HG03565 (cell line): ENCODE measurements around the gene PML.
"Not testable (repeated sequence)": the region's sequence is repeated elsewhere in the genome, so short reads cannot be mapped to it uniquely, and the experiment has no call there.

Experiments
- ATAC-seq: cut with Tn5 transposase; IDR thresholded peaks from one replicate; pipeline ENCODE4 v1.9.1; 2021; ENCODE audit warnings: mild to moderate bottlenecking, moderate library complexity; ENCODE audit not compliant: unreplicated experiment

PML gene

DNA sequence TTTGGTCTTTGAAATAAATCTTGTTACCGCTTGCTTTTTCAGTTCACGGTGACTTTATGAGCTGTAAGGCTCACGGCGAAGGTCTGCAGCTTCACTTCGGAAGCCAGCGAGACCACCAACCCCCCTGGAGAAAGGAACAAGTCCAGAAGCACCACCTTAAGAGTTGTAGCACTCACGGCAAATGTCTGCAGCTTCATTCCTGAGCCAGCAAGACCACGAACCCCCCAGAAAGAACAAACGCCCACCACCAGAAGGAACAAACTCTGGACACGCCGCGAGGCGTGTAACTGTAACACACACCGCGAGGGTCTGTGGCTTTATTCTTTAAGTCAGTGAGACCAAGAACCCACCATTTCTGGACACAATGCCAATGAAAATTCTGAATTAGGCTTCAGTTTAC lies 59.0 kb downstream of the PML start:
- ATAC-seq = no peak

DNA sequence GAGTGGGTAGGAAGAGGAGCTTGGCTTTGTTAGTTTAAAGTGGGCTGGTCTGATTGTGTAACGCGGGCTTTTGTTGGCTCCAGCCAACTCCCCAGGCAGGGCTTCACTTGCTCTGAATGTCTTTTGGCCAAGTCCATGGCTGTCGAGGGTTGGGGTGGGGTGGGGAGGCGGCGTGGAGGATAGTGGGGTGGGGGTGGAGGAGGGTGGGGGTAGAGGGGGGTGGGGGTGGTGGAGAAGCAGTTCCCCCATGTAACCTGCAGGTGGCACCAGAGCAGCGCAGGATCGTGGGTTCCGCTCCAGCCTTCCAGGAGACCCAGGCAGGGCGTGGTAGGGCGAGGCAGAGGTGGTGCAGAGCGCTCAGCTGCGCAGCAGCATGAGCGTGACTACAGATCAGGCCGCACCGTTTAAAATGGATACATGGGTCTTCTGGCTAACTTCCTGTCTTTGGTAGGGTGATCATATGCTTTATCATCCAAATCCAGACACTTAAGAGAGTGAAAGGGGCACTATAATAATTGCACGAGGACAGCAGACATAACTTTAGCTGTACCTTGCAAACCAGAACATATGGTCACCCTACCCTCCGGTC lies 59.5 kb downstream of the PML start:
- ATAC-seq = no peak

DNA sequence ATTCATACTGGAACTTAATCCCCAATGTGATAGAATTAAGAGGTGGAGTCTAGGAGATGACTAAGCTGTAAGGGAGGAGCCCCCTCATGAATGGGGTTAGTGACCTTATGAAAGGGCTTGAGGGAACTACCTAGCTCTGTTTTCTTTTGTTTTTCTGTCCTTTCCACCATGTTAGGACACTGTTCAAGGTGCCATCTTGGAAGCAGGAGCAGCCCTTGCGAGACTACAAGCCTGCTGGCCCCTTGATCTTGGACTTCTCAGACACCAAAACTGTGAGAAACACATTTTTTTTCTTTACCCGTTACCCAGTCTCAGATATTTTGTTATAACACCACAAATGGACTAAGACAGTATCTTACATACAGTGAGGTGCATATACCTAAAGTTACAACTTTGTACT lies 61.3 kb downstream of the PML start:
- no peak for ATAC-seq

DNA sequence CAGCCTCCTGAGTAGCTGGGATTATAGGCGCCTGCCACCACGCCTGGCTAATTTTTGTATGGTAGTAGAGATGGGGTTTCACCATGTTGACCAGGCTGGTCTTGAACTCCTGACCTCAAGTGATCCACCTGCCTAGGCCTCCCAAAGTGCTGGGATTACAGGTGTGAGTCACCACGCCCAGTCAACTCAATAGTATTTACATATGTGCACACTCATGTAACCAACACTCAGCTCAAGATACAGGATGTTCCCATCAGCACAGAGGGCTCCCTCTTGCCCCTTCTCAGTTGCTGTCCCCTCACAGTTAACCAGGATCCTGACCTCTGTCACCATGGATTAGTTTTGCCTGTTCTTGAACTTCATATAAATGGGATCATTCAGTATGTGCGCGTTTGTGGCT lies 61.8 kb downstream of the PML start:
- not testable (repeated sequence) for ATAC-seq

DNA sequence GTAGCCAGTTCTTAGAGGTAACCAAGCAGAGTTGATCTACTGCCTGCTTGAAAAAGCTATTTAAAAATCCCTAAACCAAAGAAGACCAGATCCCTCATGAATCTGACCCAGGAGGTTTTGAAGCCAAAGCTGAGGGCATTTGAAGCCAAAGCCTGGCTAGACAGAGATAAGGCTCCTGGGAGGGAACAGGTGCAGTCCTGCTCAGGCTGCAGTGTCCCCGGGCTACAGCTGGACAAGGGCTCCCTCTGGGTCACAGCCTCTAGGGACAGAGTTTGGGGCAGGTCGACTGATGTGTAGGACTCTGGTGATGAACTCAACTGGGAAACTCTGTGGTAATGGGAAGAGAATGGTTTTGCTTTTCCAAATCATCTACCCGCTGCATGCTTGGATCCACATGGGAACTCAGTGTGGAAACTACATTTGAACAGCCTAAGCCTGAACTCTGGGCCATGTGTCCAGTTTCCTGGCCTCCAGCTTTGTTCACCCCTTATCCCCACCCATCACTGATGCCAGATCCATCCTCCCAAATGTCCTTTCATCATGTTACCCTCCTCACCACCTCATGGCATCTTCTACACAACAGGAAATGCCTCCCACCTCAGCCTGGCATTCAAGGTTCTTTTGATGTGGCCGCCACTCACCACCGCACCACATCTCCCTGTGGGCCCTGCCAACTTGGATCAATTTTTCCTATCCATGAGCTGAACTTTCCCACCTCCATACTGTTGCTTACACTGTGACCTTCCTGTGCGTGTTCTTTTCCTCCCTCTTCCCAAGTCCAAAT lies 64.7 kb downstream of the PML start:
- ATAC-seq = not testable (repeated sequence)

DNA sequence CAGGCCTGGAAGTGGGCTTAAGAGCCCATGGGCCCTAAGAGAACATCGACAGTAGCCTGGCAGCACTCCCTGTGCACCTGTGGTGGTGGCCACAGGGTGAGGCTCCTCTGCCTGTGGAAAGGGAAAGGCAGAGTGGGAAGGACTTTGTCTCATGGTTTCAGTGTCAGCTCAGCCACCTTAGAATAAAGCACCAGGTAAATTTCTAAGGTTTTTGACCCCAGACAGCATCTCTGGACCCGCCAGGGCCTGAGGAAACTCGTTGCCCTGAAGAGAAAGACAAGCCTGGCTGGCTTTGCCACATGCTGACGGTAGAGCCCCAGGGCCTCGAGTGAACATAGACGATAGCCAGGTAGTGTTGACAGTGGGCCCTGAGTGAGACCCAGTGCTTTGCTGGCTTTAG lies 65.7 kb downstream of the PML start:
- no peak for ATAC-seq

DNA sequence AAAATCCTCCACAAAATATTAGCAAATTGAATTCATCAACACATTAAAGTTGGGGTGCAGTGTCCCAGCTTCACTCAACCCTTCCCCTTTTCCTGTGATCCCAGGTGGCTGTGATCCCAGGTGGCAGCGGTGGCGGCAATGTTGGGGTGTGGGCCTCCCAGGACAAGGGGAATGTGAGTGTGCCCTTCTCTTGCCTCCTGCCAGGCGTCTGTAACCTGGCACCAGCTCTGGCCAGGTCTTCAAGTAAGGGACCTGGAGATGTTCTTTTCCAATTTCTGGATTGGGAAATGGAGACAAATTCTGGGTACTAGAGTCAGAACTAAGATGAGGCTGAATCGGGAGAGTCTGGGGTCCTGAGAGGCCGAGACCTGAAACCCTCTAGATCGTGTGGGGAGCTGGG lies 67.7 kb downstream of the PML start:
- ATAC-seq = no peak

DNA sequence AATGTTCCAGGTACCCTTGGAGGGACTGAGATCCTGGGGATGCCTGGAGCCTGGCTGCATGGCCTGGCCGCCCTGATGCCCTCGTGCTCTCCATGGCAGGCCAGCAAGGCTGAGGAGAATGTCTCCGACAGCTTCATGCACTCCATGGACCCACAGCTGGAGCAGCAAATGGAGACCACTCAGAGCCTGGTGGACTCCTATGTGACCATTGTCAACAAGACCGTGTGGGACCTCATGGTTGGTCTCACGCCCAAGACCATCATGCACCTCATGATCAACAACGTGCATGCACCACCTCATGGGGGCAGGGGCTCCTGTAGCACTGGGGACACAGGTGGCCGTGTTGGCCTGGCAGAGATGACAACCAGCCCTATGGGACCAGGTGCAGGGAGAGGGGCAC lies 68.2 kb downstream of the PML start:
- ATAC-seq = no peak

DNA sequence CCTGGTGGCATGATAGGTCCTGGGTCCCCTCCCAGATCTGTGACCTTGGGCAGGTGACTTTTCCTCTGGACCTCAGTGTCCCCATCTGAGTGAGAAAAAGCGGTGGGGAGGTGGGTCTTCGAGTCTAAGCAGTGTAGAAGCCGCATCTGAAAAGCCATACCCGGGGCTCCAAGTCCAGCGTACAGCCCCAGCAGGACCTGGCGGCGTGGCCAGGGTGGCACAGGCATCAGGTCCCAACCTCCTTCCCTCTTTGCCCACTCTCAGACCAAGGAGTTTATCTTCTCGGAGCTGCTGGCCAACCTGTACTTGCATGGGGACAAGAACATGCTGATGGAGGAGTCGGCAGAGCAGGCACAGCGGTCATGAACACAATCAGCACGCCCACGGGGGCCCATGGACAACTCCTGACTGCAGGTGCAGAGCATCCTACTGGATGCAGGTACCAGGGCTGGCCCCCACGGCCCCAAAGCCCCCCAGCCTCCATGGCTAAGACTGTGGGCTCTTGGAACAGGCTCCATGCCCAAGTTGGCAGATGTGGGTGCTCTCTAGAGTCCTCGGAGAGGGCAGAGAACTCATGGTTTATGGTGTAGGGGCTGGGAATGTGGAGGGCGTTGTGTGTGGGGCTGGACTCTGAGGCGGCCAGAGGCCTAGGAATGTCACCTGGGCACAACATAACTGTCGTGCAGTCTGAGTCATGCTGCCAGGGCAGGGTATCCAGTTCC lies 69.1 kb downstream of the PML start:
- ATAC-seq = not testable (repeated sequence)

DNA sequence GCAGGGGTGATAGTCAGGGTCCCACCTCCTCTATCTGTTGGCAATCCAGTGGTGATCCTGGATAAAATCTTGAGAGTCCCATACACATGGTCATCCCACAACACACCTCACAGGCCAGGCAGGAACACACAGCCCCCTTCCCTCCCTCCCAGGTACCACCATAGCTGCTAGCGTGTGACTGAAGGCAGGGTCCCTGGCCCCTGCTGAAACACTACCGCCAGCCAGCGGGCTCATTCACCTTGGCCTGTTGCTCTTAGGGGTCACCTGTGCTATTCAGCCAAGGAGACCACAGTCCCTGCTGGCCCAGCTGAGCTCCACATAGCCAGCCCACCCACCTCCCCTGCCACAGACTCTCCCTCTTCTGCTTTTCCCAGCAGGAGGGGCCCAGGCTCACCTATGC lies 69.7 kb downstream of the PML start:
- not testable (repeated sequence) for ATAC-seq

DNA sequence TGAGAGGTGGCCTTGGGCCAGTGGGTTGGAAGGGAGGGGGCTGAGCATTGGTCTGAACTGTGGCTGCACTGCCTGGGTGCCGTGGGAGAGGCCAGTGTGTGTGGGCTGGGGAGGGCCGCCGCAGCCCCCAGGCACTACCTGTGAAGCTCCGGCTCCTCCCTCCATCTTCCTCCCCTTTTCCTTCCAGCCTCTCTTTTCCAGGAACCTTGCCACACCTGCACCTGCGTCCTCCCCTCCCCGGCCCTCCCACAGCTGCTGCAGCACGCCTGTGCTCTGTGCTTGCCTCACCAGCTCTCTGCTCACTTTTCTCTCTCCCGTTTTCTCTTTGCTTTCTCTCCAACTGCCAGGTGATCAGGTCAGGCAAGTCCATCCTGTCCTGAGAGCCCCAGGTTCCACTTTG lies 70.3 kb downstream of the PML start:
- not testable (repeated sequence) for ATAC-seq

DNA sequence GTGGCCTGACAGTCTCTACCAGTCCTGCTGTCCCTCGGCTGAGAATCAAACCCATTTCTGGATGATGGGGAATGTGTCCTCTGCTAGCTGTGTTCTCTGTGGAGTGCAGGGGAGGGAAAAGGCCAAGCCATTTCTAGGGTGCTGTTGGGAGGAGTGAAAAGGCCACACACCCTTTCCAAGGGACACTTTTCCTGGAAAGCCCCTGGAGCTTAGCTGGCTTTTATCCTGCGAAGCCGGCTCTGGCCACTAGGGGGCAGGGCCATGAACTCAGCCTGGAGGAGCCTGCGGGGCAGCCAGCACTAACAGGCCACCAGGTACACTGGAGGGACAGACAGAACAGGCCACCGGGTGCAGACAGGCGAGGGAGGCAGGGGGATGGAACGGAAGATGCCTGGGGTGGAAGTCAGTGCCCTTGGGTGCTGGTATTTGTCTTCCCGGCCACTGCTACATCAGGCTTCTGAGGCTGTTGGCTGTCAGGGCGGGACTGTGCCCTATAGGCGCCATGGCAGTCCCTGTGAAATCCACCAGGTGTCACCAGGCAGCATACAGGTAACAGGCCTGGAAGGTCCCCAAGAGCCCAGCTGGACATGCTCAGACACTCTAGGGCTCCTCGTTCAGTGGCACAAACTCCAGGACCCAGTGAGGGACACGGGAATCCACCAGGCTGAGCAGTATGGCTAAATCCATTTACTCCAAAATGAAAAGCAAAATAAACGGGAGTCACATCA lies 71.3 kb downstream of the PML start:
- ATAC-seq = not testable (repeated sequence)

DNA sequence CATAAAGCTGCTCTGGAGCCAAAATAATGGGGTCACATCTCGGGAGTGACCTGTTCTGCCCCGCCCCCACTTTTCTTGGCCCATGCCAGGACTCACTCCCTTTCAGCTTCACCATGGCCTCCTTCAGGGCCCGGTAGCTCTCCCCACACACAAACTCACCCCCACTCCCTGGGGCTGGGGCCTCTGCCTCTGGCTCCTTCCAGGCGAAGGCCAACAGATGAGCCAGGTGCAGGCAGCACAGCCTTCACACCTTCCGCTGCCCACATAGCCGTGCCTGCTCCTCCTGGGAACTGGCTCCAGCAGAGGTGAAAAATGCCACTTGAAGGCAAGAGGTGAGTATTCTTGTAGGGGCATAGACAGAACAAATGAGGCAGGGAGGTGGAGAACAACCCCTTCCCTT lies 77.1 kb downstream of the PML start:
- not testable (repeated sequence) for ATAC-seq

DNA sequence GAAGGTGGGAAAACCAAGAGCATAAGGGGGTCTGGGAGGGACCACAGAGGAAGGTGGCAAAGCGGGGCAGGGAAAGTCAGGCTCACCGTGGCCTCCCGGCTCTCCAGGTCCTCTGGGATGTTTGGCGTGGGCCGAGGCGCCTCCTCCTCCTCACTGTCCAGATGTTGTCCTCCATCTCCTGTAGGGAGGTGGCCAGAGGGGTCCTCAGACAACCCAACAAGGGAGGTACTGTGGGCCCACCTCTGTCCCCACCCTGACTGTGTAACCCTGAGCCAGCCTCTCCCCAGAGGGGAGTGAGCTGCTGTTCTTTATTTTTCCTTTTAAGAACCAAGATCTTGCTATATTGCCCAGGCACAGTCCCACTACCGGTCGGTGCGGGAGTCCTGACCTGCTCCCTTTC lies 77.6 kb downstream of the PML start:
- not testable (repeated sequence) for ATAC-seq

DNA sequence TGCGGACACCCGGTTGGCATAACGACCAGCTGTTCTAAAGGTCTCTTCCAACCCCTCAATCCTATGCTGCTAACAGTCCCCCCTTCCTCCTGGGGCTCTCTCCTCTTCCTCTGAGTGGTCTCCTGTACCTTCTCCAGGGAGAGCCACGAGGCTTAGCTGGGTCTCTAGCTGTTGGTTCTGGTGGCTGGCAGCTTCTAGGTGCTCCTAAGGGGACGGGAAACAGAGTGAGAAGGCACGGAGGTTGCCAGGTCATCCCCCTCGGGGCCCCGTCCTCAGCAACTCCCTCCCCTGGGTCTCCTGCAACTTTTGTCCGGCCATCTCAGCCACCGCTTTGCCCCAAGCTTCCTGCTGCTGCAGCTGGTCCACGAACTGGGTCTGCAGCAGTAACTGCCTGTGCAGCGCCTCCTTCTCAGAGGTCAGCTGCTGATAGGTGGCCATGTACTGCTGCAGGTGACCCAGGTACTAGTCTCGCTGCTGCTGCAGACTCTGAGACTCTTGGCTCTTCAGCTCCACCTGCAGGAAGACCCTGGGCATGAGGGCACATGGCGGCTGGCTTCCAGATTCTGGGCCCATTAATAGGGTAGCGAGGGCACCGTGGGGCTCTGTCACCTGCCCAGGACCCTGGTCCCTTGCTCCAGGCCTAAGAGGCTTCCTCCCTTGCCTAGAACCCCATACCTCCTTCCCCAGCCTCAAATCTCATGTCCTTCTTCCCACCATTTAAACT lies 78.3 kb downstream of the PML start:
- ATAC-seq = not testable (repeated sequence)

DNA sequence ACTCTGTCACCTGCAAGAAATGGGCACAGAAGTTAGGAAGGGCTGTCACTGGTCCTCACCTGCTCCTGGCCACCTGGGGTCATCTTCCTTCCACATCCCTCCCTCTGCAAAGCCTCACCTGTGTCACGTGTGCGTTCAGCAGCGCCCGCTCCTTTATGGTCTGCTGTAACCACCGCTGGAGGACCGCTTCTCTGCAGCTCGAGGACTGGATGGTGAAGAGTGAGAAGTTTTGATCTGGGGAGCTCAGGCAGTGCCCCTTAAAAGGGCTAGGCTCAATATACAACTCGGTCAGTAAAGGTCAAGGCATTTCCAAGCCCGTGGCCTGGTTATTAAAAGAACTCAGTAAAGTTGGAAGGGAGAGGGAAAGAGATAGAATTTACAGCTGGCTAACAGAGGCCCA lies 81.3 kb downstream of the PML start:
- ATAC-seq = not testable (repeated sequence)

DNA sequence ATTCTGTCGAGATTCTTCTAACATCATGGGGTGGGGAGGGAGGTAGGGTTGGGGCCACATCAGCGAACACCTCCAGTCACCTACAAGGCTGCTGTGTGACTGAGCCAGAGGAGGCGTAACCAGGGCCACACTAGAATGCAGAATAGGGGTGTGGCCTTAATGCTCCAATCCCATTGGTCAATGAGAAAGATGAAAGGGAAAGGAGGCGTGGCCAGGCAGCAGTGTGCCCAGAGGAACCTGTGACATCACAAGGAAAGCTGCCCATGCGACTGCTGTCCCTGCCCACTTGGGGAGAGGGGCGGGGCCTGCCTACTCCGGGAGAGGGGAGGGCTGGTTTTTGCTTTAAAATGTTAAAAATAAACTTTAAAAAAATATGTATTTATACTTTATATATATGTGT lies 87.9 kb downstream of the PML start, which contains the start of gene GOLGA6A:
Gene GOLGA6A, minus strand, starts transcription at position 101 of the 400 bp plus-strand sequence. Its CDS starts 41 bp downstream, at position 60.
- ATAC-seq = not testable (repeated sequence)

DNA sequence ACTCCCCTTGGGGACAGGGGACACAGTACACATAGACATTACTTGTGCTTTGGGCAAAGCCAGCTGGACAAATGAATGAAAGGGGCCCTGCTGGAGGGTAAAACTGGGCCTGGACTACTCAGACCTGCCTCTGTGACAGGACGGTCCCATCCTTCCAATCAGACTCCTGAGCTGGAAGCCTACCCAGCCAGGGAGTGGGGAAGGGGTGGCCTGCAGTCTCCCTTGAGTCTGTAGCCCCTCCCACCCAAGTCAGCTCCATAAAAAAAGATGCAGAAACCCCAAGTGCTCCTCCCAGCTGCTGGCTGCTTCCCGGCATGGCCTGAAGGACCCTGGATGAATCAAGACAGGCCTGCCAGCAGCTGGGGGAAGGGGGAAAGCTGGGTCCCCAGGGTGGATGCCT lies 100.1 kb downstream of the PML start:
- not testable (repeated sequence) for ATAC-seq

DNA sequence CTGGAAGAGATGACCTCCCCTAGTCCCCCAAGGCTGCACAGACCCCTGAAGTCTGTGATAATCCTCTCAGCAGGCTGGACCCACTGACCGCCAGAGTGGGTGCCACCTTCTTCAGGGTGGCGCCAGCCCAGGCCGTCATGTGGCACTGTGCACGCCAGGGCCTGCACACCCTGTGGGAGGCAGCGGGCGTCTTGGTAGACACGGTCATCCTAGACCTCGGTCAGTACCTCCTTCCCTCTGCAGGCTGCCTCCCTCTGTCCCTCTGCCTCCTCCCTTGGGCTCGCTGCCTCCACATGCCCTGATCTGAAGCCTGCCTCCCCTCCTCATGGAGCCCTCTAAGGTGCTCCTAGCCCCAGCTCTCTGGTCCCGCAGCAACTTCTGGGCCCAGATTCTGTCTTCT lies 101.1 kb downstream of the PML start:
- ATAC-seq = not testable (repeated sequence)

DNA sequence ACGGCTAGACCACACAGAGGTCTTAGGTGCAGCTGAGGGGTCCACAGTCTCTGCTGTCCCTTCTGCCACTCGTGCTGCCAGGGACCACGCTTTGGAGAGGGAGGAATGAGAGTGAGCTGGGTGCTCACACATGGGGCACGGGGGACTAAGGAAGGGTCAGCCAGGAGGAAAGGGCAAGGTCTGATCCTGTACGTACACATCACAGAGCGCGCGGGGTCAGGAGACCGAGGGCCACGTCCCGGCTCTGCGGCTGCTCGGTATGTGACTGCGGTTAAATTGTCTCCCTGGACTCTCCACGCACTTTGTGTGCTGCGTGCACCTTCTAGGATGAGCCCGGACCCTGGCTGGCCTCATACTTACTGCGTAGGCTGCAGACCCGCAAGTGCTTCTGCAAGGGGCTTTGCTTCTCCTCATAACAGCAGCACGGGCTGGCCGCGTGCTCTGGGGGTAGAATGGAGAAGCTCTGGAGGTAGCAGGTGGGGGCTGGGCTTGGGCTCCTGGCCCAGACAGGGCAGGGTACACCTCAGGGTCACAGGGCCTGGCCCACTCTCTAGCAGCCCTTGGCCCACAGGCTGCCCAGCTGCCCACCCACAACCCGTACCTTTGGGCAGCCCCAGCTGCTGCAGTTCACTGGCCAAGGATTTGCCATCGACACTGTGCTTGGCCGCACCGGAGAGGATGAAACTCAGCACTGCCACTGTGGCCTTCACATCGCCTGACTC lies 102.4 kb downstream of the PML start:
- not testable (repeated sequence) for ATAC-seq
